GM19240 (cell line): ENCODE results near the gene FARP1.

Experiments
- DNase-seq: peaks from one replicate; pipeline ENCODE4 v3.0.0; 2011; ENCODE audit warnings: low spot score; ENCODE audit not compliant: insufficient read length

Gene FARP1

GRCh38 chr13:98200211-98200878, 57.5 kb downstream of the FARP1 start:
- DNase-seq: no peak

- DNase-seq: no peak
Measured at GRCh38 chr13:98201189-98201588, 58.3 kb downstream of the FARP1 start.

- no peak for DNase-seq
Measured at GRCh38 chr13:98201984-98202383, 59.1 kb downstream of the FARP1 start.

- no peak for DNase-seq
Measured at GRCh38 chr13:98203646-98204326, 60.9 kb downstream of the FARP1 start.

GRCh38 chr13:98204546-98204945, 61.7 kb downstream of the FARP1 start:
- no peak for DNase-seq

GRCh38 chr13:98206946-98207345, 64.1 kb downstream of the FARP1 start:
- DNase-seq: no peak

GRCh38 chr13:98207416-98207815, 64.5 kb downstream of the FARP1 start:
- no peak for DNase-seq

- no peak for DNase-seq
Measured at GRCh38 chr13:98208606-98209005, 65.7 kb downstream of the FARP1 start.

- no peak for DNase-seq
Measured at GRCh38 chr13:98212763-98213162, 69.9 kb downstream of the FARP1 start.

- no peak for DNase-seq
Measured at GRCh38 chr13:98213354-98213753, 70.5 kb downstream of the FARP1 start.

GRCh38 chr13:98214008-98214643, 71.2 kb downstream of the FARP1 start:
- DNase-seq: no peak

- DNase-seq: no peak
Measured at GRCh38 chr13:98214707-98215106, 71.8 kb downstream of the FARP1 start.

- DNase-seq: no peak
Measured at GRCh38 chr13:98215508-98215907, 72.6 kb downstream of the FARP1 start.

GRCh38 chr13:98216135-98216565, 73.3 kb downstream of the FARP1 start:
- no peak for DNase-seq

- no peak for DNase-seq
Measured at GRCh38 chr13:98216711-98217285, 73.9 kb downstream of the FARP1 start.

GRCh38 chr13:98217597-98217996, 74.7 kb downstream of the FARP1 start:
- DNase-seq: no peak

GRCh38 chr13:98219685-98220084, 76.8 kb downstream of the FARP1 start:
- DNase-seq: no peak

GRCh38 chr13:98220271-98220791, 77.4 kb downstream of the FARP1 start:
- no peak for DNase-seq

GRCh38 chr13:98221234-98221633, 78.3 kb downstream of the FARP1 start:
- no peak for DNase-seq

- DNase-seq: no peak
Measured at GRCh38 chr13:98222081-98222554, 79.2 kb downstream of the FARP1 start.

- DNase-seq: no peak
Measured at GRCh38 chr13:98222816-98223215, 79.9 kb downstream of the FARP1 start.

GRCh38 chr13:98223741-98224140, 80.8 kb downstream of the FARP1 start:
- DNase-seq: no peak
